Stomach (tissue), 9 donors: ENCODE results near the gene ARHGAP22. TPM values are rescaled to one million over a fixed set of nuclear protein-coding genes. Genes with fewer than 3 reads are reported as not detected.

Source experiments
- DNase-seq, 2 donors: peaks; one replicate each; pipeline versions ENCODE4 v3.0.0 to v3.0.0-alpha.2; 2013 to 2019
- H3K27ac ChIP-seq, 5 donors: fragments of 200-600 bp in 4 of 5; sonication (generic) in 4 of 5; one replicate each; pipeline ENCODE4 v1.5.1; 2013 to 2019; ENCODE audit warnings: mild to moderate bottlenecking in 1 of 5, moderate library complexity in 1 of 5
- H3K27me3 ChIP-seq, 3 donors: fragments of 200-600 bp; sonication (generic); one replicate each; pipeline ENCODE4 v1.5.1; 2017 to 2019; ENCODE audit warnings: mixed run types in 1 of 3
- H3K36me3 ChIP-seq, 4 donors: fragments of 200-600 bp; sonication (generic); 1 replicate in 3 of 4; 2 replicates in 1 of 4; pipeline ENCODE4 v1.5.1; 2016 to 2019
- H3K4me1 ChIP-seq, 4 donors: fragments of 200-600 bp; sonication (generic); one replicate each; pipeline ENCODE4 v1.5.1; 2016 to 2019
- H3K4me3 ChIP-seq, 4 donors: fragments of 200-600 bp; sonication (generic) in 3 of 4; one replicate each; pipeline ENCODE4 v1.5.1; 2016 to 2019; ENCODE audit warnings: mild to moderate bottlenecking in 1 of 4
- H3K9me3 ChIP-seq, 4 donors: fragments of 200-600 bp; sonication (generic); one replicate each; pipeline ENCODE4 v1.5.1; 2016 to 2019
- EP300 ChIP-seq: sonication (generic); formaldehyde crosslinking; IDR thresholded peaks from one replicate; pipeline ENCODE4 v1.6.1; 2017; ENCODE audit warnings: antibody characterized with exemption
- POLR2A ChIP-seq, 4 donors: fragments of 450-650 bp; IDR thresholded peaks; one replicate each; pipeline ENCODE4 v1.6.1; 2016; ENCODE audit warnings: antibody characterized with exemption in 4 of 4, control low read depth in 2 of 4, mild to moderate bottlenecking in 1 of 4, moderate library complexity in 1 of 4
- POLR2AphosphoS5 ChIP-seq, 3 donors: sonication (generic); formaldehyde crosslinking; IDR thresholded peaks; one replicate each; pipeline ENCODE4 v1.6.1; 2016; ENCODE audit warnings: antibody characterized with exemption in 3 of 3
- WGBS, 5 donors: extraction: QIAGEN DNeasy Blood & Tissue Kit in 3 of 5; methylation state at CpG; one replicate each; pipeline versions ENCODE4 v1.1.5 to v1.1.7; 2013 to 2018; 5-methylcytosine and 5-hydroxymethylcytosine counted together
- intact Hi-C: fragments of 100-400 bp; cut with DNase I; formaldehyde crosslinking; loops from one replicate; pipeline ENCODE4 v1.15.1; 2023; ENCODE audit warnings: low total_unique reads
- polyA plus RNA-seq, 3 donors: library from polyadenylated mRNA; stranded (reverse); fragments of 200-250 nt; gene quantifications; one replicate each; pipeline ENCODE4 v1.2.3, GENCODE V29; 2013
- total RNA-seq, 5 donors: library from RNA; depleted of rRNA; stranded (reverse); fragments of >200 nt; gene quantifications; one replicate each; pipeline versions ENCODE4 v1.1.0 to v1.2.3, GENCODE V29; 2014 to 2016
- TF ChIP-seq, protein P1 (sequence below), 7 experiments: fragments of 450-650 bp in 4 of 7; fragments of 200-600 bp in 3 of 7; sonication (generic) in 3 of 7; IDR thresholded peaks; one replicate each; pipeline ENCODE4 v1.5.1; 2016 to 2019; ENCODE audit warnings: antibody characterized with exemption in 7 of 7, control low read depth in 2 of 7, mild to moderate bottlenecking in 1 of 7
- donor health status: healthy with polysubstance abuse.
- donor health status: Bipolar disorder and iron deficiency.
- donor health status: healthy.

ARHGAP22 gene
- total and polyA plus RNA-seq, 8 donors, result 1.3 to 28.6 (median 2.2) TPM; not detected in 1

DNA sequence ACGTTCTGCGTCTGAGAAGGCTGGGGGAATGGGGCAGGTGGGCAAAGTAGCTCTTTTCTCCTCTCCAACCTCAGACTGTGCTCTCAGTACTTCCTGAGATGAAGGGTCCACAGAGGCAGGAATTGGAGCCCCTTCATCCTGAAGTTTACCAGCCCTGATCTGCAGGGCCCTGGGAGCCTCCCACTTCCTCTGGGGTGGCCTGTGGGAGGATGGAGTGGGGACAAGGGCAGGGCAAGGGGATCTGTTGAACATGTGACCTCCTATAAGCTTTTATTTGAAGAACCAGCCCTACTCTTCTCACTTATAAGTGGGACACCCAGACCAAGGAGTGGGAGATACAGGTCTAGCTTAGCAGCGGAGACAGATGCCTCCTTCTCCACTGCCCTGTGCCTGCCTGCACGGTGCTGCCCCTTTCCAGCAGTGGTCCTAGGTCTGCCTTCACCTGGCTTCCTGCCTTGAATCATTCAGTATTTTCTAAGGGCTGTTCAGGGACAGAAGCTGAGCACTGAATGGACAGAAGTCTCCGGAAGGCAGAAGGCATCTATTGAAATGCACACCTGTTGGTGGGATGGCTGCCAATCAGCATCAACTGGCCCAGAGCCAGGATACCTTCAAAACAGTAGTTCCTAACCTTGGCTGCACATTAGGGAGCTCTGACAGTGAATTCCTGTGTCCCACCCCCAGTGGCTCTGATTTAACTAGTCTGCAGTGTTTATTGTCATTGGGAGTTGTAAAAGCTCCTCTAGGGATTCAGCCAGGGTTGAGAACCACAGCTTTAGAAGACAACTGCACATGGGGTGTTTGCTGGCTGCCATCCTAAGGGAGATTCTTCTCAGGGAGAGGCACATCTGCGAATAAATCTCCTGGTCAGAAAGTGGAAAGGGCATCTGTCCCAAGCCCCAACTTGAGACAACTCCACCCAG lies 2.7 kb upstream of the ARHGAP22 start:
- Histone ChIP-seq H3K36me3 (no peaks in the 10 kb centered on the region), H3K27ac (peak overlapping the region in 4 of 5 donors; percentile 1 to 68 (median 51)), H3K4me1 (peaks cover 16 to 41% (median 18%) of the 10 kb centered on the region in 4 donors), H3K9me3 (no peaks in the 10 kb centered on the region), H3K4me3 (no peak overlapping the region), H3K27me3 (peaks cover 0 to 48% (median 14%) of the 10 kb centered on the region in 3 donors)
- TF ChIP-seq EP300 (no peak), POLR2A (IDR thresholded peaks at IDR 0.05) (no peak), POLR2AphosphoS5 (IDR thresholded peaks at IDR 0.05) (no peak)
- TF ChIP-seq, protein P1, sequence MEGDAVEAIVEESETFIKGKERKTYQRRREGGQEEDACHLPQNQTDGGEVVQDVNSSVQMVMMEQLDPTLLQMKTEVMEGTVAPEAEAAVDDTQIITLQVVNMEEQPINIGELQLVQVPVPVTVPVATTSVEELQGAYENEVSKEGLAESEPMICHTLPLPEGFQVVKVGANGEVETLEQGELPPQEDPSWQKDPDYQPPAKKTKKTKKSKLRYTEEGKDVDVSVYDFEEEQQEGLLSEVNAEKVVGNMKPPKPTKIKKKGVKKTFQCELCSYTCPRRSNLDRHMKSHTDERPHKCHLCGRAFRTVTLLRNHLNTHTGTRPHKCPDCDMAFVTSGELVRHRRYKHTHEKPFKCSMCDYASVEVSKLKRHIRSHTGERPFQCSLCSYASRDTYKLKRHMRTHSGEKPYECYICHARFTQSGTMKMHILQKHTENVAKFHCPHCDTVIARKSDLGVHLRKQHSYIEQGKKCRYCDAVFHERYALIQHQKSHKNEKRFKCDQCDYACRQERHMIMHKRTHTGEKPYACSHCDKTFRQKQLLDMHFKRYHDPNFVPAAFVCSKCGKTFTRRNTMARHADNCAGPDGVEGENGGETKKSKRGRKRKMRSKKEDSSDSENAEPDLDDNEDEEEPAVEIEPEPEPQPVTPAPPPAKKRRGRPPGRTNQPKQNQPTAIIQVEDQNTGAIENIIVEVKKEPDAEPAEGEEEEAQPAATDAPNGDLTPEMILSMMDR (IDR thresholded peaks at IDR 0.05), result no peak
- intact Hi-C loops, result no loop called here
- DNase-seq, result no peak
- 54 to 69% (median 64%) methylated on average over 4 to 6 of the region's 6 CpGs for WGBS, 5 donors

DNA sequence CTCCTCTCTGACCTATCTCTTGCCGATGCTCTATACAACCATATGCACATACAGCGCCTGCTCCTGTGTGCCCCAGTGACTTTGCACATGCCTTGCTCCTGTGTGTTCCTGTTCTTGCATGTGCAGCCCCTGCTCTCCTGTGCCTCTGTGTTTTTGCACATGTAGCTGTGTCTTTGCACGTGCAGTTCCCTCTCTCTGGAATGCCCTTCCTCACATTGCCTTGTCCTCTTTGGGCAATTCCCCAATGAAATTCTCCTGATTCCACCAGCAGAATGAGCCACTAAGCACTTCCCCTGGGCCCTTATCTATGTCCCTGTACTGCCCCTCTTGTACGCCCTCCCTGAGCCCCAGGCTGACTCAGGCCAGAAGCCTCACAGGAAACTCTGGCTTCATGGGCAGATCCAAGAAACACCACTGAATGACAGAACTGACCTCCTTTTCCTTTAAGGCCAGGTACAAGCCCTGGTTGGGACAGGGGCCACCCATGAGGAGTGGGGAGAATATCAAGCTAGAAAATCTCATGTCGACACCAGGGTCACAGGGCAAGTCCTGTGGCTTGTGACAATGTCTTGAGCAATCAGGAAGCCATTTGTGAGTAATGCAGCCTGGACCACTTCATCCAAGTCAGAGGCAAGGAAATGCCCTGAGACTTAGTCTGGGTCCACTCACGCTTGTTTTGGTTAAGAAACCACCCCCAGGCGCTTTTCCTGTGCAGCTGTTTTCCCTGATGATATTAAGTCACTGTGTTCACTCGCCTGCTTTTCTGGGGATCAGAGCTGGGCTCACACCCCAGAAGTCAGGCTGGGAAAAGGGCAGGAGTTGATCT lies 1.9 kb upstream of the ARHGAP22 start:
- DNase-seq, result no peak
- TF ChIP-seq EP300 (no peak), POLR2AphosphoS5 (IDR thresholded peaks at IDR 0.05) (peak in 1 of 3 donors; percentile 42)
- intact Hi-C loops, result no loop called here
- H3K27me3 ChIP-seq, result peaks cover 0 to 48% (median 14%) of the 10 kb centered on the region in 3 donors
- no peak overlapping the region for H3K4me3 ChIP-seq
- peaks cover 16 to 41% (median 18%) of the 10 kb centered on the region in 4 donors for H3K4me1 ChIP-seq
- peak overlapping the region in 4 of 5 donors; percentile 1 to 68 (median 51) for H3K27ac ChIP-seq
- 64 to 75% (median 70%) methylated on average over 8 of the region's 8 CpGs for WGBS, 5 donors
- no peaks in the 10 kb centered on the region for H3K36me3 ChIP-seq
- H3K9me3 ChIP-seq, result no peaks in the 10 kb centered on the region

DNA sequence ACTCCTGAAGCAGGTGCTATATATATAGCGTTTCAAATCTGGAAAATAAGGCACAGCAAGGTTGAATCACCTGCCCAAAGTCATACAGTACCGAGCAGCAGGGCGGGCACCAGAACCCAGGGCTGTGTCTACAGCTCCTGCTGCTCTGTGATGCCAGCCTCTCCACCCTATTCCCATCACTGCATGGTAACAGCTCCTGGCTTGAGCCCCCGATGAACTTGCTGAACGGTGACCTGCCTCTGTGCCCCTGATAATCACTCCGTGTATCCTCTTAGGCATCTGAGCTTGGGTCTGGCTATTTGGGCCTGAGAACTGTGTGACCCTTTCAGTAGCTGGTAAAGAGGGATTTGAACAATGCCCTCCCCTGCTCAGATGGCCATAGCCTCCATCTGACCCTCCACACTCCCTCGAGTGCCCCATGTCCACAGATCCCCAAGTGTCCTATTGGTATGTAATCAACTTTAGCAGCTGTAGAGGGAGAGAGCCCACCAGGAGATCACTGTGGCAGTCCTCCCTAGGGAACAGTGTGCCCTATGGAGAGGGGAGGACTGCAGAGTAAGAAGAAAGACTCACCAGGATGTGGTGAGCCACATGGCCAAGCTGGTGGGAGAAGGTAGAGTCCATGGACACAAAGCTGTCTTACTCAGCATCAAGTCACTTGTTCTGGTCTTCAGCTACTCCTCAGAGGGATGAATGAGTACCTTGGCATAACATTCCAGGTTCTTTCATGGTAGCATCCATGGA lies 1.1 kb upstream of the ARHGAP22 start:
- TF ChIP-seq POLR2AphosphoS5 (IDR thresholded peaks at IDR 0.05), result no peak
- TF ChIP-seq, protein P1 (IDR thresholded peaks at IDR 0.05), result no peak
- Histone ChIP-seq H3K4me1 (peaks cover 16 to 41% (median 18%) of the 10 kb centered on the region in 4 donors), H3K27me3 (peaks cover 0 to 46% (median 14%) of the 10 kb centered on the region in 3 donors), H3K27ac (peak overlapping the region in 1 of 5 donors; percentile 68), H3K36me3 (no peaks in the 10 kb centered on the region), H3K4me3 (no peak overlapping the region), H3K9me3 (no peaks in the 10 kb centered on the region)
- intact Hi-C loops, result no loop called here
- 78 to 89% (median 86%) methylated on average over 7 of the region's 7 CpGs for WGBS, 5 donors
- no peak for DNase-seq

DNA sequence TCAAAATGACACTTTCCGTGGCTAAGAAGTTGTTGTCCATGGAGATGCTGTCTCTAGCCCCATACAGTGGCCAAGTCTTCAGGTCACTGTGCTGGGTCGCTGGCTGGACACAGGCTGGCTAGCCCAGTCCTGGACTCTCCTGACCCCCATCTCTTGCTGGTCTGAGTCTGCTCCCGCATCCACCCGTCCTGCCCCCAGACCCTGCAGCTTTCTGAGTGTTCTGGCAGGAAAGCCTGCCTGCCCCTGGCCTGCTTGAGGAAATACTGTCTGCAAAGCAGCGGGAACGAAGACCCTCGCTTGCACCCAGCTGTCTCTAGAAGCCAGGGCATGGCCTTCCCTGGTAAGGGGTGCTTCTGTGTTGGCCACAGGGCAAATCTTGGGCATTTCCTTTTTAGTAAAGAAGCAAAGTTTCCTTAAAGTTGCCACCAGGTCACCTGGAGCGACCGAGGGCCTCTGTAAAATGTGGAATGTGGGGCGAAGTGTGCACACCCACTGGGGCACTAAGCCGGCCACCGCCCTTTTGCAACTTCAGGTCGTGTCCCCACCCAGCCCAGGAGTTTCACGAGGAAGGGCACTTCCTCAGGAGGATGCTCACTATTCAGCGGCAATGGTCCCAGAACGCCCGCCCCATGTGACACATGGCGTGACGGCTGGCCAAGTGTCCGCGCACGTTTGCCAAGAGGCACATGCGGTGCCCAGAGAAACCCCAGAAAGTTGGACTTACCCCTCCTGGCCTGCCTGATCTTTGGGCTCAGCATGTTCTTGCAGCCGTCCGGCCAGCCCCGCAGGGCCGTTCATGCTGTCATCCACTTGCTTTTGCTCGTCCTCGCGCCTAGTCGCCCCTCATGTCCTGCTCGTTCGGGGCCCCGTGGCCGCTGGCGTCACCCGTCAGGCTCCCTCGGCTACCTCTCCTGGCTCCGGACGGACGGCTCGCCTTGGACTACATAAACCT lies 558 bp downstream of the ARHGAP22 start:
- H3K27me3 ChIP-seq, result peaks cover 0 to 41% (median 14%) of the 10 kb centered on the region in 3 donors
- TF ChIP-seq POLR2A (IDR thresholded peaks at IDR 0.05), result no peak
- no peak for TF ChIP-seq POLR2AphosphoS5 (IDR thresholded peaks at IDR 0.05)
- TF ChIP-seq EP300, result no peak
- TF ChIP-seq, protein P1 (IDR thresholded peaks at IDR 0.05), result no peak
- no peaks in the 10 kb centered on the region for H3K36me3 ChIP-seq
- H3K27ac ChIP-seq, result peak overlapping the region in 2 of 5 donors; percentile 9 to 42
- H3K4me1 ChIP-seq, result peaks cover 16 to 41% (median 18%) of the 10 kb centered on the region in 4 donors
- peak in 1 of 2 donors; percentile 23 for DNase-seq
- H3K9me3 ChIP-seq, result no peaks in the 10 kb centered on the region
- intact Hi-C loops, result no loop called here
- H3K4me3 ChIP-seq, result peak overlapping the region; percentile 38 to 49 (median 43)
- 23 to 27% (median 23%) methylated on average over 32 to 42 of the region's 42 CpGs for WGBS, 5 donors
